ENCODE results near the gene CAPZB.

The CAPZB gene

GRCh38 chr1:19381261-19381660 is 104.1 kb downstream of the CAPZB start:
- DNase-seq = no peak

GRCh38 chr1:19377812-19378718 is 107.3 kb downstream of the CAPZB start:
- DNase-seq = no peak

- no peak for DNase-seq
These were observed 108.6 kb downstream of the CAPZB start for GRCh38 chr1:19376428-19377372.

GRCh38 chr1:19375631-19376400 is 109.5 kb downstream of the CAPZB start:
- no peak for DNase-seq

- DNase-seq = no peak
These were observed 110.4 kb downstream of the CAPZB start for GRCh38 chr1:19374926-19375325.

- DNase-seq = peak in 1 of 2 donors; percentile 7
These were observed 111.1 kb downstream of the CAPZB start for GRCh38 chr1:19374083-19374801.

GRCh38 chr1:19373211-19374082 is 111.9 kb downstream of the CAPZB start:
- DNase-seq = no peak

GRCh38 chr1:19372602-19373001 is 112.7 kb downstream of the CAPZB start:
- DNase-seq = no peak

- no peak for DNase-seq
These were observed 113.2 kb downstream of the CAPZB start for GRCh38 chr1:19372136-19372514.

- no peak for DNase-seq
These were observed 113.9 kb downstream of the CAPZB start for GRCh38 chr1:19371226-19372135.

GRCh38 chr1:19370453-19371170 is 114.7 kb downstream of the CAPZB start:
- DNase-seq = no peak

GRCh38 chr1:19369396-19370090 is 115.8 kb downstream of the CAPZB start:
- no peak for DNase-seq

GRCh38 chr1:19368964-19369363 is 116.4 kb downstream of the CAPZB start:
- DNase-seq = no peak

- no peak for DNase-seq
These were observed 117.3 kb downstream of the CAPZB start for GRCh38 chr1:19368050-19368449.

- no peak for DNase-seq
These were observed 117.7 kb downstream of the CAPZB start for GRCh38 chr1:19367584-19368041.

- DNase-seq = no peak
These were observed 118.5 kb downstream of the CAPZB start for GRCh38 chr1:19366599-19367536.

- DNase-seq = no peak
These were observed 119.6 kb downstream of the CAPZB start for GRCh38 chr1:19365721-19366120.

All from CD4-positive, alpha-beta T cell treated with Interleukin-1 beta for 1 hour (primary cell).